CD1c-positive myeloid dendritic cell (primary cell): ENCODE measurements around the gene TMPRSS9.
"Not testable (repeated sequence)": the region's sequence is repeated elsewhere in the genome, so short reads cannot be mapped to it uniquely, and the experiment has no call there.

Experiments
- DNase-seq: peaks from one replicate; pipeline ENCODE4 v3.0.0-alpha.2; 2016; ENCODE audit errors: extremely low spot score

Gene TMPRSS9

DNA sequence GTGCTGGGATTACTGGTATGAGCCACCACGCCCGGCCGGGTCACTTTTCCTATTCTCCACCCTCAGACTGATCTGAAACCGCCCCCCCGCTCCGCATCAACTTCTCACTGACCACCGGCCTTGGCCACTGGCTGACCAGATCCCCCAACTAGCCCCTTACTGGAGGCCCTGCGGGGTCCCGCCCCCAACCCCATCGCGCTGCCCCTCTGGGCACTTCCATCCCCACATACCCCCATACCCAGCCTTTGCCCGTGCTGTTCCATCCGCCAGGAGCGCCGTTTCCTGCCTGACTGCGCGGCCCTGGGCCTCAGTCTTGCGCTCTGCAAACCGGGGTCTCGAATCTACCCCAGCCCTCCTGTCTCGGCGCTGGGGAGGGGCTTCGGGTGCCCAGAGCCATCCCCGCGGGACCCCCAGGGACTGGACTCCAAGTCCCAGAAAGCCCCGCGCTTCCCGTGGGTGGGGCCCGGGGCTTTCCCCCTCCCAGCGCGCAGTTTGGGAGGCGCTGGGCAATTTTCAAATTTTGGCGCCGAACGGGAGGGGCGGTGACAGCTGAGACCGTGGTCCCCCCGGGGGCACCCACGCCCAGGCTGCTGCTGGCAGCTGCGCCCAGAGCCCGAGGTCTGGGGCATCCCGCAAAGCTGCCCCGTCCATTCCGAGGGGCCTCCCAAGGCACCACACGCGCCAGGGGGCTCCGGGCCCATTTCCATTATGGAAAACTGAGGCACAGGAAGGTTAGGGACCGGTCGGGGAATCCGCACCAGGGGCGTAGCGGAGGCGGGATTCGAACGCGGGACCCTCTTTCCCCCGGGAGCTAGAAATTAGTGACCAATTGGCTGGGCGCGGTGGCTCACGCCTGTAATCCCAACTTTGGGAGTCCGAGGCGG, 101.9 kb downstream of the TMPRSS9 start:
- DNase-seq = peak; percentile 47

DNA sequence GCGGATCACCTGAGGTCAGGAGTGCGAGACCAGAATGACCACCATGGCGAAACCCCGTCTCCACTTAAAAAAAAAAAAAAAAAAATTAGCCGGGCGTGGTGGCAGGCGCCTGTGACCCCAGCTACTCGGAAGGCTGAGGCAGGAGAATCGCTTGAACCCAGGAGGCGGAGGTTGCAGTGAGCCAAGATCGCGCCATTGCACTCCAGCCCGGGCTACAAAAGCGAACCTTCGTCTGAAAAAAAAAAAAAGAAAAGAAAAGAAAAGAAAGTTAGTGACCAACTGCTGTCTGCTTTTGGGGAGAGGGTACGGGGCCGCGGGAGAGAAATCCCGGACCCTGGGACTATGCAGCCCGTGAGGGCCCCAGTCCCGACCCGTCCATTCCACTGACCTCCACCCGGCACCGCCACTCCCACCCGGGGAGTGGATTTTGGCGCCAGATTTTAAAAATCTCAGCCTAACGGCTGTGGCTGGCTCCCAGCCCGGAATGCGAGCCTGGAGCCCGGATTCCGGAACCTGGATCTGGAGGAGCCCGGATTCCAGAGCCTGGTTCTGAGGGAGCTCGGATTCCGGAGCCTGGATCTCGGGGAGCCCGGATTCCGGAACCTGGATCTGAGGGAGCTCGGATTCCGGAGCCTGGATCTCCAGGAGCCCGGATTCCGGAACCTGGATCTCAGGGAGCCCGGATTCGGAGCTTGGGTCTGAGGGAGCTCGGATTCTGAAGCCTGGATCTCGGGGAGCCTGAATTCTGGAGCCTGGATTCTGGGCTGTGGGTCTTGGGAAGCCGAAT, 102.8 kb downstream of the TMPRSS9 start:
- no peak for DNase-seq

DNA sequence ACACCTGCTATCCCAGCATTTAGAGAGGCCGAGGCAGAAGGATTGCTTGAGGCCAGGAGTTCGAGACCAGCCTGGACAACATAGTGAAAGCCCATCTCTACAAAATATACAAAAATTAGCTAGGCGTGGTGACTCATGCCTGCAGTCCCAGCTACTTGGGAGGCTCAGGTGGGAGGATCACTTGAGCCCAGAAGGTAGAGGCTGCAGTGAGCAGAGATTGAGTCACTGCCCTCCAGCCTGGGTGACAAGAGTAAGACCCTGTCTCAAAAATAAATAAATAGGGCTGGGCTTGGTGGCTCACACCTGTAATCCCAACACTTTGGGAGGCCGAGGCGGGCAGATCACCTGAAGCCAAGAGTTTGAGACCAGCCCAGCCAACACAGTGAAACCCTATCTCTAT, 103.6 kb downstream of the TMPRSS9 start:
- not testable (repeated sequence) for DNase-seq

DNA sequence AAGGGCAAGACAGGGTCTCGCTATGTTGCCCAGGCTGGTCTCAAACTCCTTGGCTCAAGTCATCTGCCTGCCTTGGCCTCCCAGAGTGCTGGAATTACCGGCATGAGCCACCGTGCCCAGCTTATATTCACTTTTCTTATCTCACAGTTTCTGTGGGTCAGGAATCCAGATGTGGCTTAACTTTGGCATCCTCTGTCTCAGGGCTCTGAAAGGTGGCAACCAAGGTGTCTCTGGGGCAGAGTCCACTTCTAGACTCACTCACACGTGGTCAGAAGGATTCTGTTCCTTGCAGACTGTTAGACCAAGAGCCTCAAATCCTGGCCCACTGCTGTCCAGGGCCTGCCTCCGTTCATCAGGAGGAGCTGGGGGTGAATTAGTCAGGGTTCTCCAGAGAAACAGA, 104.3 kb downstream of the TMPRSS9 start:
- no peak for DNase-seq

DNA sequence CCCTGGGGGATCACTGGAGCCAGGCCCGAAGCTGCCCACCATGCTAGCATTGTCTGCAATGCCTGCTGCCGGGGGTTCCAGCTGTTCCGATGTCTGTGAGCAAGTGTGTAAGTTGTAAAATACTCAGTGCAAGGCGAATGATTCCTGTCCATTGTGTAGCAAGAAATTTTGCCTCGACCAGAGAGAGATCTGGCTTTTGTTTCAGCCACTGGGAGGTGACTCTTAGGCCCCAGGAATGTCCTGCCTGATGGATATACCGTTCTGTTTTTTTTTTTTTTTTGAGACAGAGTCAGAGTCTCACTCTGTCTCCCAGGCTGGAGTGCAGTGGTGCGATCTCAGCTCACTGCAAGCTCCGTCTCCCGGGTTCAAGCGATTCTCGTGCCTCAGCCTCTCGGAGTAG, 108.5 kb downstream of the TMPRSS9 start:
- no peak for DNase-seq

DNA sequence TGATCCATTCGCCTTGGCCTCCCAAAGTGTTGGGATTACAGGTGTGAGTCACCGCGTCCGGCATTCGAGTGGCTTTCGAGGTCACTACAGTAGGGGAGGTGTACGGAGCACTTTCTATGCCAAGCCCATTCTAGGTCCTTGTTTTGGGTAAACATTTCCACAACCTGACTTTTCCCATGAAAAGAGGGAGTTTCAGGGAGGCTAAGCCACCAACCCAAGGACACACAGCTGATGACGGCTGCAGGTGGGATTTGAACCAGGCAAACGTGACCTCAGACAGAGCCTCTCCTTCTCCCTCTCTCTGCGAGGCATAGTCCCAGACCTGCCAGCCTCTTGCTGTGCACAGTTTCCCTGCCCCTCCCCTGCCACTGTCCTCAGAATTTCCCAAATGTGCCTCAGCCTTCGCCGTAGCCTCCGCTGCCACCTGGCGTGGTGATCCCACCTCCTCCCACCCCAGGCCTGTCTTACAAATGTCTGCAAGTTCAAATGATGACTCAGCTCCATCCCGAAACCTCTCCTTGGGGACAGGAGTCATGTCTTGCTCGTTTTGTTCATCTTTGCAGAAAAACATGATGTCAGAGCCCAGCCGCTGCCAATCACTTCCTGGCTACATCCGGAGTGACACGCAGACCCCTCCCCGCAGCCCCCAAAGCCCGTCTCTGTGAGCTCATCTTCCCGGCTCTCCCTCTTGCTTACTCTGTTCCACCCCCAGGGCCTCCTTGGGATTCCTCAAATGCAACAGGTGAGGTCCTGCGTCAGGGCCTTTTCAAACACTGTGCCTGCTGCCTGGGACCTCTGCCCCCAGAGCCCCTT, 109.2 kb downstream of the TMPRSS9 start:
- no peak for DNase-seq

DNA sequence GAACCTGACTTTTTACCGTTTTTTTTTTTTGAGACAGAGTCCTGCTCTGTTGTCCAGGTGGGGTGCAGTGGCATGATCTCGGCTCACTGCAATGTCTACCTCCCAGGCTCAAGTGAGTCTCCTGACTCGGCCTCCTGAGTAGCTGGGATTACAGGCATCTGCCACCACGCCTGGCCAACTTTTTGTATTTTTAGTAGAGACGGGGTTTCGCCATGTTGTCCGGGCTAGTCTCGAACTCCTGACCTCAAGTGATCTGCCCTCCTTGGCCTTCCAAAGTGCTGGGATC, 109.8 kb downstream of the TMPRSS9 start:
- not testable (repeated sequence) for DNase-seq

DNA sequence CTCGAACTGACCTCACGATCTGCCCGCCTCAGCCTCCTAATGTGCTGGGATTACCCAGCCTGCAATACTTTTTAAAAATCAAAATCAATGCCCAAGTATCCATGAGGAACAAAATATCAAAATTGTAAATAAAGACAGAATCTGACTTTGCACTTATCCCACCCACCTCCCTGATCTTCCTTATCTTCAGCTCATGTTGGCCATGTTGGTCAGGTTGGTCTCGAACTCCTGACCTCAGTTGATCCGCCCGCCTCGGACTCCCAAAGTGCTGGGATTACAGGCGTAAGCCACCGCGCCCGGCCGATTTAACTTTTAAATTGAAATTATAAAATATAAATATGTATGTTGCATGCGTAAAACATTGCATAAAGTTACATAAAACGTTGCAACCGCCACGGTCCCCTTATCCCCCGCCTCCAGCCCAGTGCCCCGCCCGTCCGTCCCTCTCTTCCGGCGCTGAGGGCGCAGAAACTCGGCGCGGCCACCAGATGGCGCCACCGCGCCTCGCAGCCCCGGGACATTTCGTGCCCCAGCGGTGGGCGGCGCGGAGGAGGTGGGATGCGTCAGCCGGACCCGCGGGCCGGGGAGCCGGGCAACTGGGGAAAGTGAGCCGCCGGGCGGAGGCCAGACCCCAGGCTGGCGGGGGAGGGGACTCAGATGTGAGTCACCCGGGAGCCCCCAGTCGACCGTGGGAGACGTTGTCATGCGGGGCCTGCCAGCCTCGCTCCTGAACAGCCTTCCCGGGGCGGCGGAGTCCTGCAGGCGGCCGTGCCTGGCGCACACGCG, 114.4 kb downstream of the TMPRSS9 start:
- DNase-seq = peak; percentile 97

DNA sequence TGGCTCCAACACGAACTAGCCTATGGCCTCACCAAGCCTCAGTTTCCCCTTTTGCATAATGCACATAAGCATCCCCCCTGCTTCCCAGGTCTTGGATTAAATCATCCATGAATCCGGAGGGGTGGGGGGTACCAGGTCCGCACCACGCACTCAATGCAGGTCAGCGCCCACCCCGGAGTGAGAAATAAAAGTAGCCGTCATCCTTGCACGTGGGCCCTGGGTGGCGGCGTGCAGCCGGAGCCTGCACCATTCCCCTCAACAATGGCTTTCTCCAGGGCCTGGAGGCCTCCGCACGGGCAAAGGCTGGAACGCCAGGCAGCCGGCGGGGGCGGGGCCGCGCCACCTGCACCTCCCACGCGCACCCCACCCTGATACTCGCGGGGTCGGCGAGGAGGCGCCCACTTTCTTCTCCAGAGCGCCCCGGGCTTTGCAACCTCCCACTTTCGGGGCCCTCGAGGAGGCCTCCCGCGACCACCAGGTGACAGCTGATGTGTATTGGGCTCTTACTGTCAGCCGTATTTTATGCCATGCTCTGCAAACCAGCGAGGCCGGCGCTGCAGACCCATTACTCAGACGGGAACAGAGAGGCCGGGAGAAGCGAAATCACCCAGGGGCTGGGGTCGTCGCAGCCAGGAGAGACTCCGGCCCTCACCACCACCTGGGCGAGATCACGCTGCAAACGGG, 115.1 kb downstream of the TMPRSS9 start:
- peak; percentile 56 for DNase-seq
